Measurements from ENCODE around the gene GRID1.

DNA sequence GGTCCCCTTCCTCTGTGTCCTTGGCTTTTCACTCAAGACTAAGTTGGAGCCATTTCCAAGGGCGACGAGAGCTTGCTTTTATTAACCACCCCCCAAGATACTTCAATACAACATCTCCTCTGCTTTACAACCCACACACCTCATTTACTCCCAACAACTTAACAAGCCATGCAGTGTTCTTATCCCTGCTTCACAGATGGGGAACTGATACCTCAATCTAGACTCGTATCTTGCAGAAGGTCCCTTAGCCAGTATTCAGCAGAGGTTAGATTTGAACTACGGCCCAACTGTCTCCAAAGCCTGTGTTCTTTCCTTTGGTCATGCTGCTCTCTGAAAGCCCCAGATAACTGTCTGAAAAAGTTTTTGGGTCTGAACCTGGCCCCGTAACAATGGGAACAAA, 444.8 kb downstream of the GRID1 start:
- TF ChIP-seq EP300 (IDR thresholded peaks at IDR 0.05) (no peak), POLR2AphosphoS5 (IDR thresholded peaks at IDR 0.05) (no peak)
